Measurements from ENCODE around the gene PRPF18. TPM values are rescaled to one million over a fixed set of nuclear protein-coding genes. Genes with fewer than 3 reads are reported as not detected.
"Not testable (repeated sequence)": the region's sequence is repeated elsewhere in the genome, so short reads cannot be mapped to it uniquely, and the experiment has no call there.

The PRPF18 gene, protein sequence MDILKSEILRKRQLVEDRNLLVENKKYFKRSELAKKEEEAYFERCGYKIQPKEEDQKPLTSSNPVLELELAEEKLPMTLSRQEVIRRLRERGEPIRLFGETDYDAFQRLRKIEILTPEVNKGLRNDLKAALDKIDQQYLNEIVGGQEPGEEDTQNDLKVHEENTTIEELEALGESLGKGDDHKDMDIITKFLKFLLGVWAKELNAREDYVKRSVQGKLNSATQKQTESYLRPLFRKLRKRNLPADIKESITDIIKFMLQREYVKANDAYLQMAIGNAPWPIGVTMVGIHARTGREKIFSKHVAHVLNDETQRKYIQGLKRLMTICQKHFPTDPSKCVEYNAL
- total RNA-seq: 14.0 TPM
- long read RNA-seq, transcript PRPF18-202 (10 exons, 1,717 nt): major isoform, 15 of 16 reads
- long read RNA-seq, partial matches to known transcripts: 1 of 16 reads
- long read RNA-seq, other reads (novel, unspliced or antisense): 0 of 16 reads

DNA sequence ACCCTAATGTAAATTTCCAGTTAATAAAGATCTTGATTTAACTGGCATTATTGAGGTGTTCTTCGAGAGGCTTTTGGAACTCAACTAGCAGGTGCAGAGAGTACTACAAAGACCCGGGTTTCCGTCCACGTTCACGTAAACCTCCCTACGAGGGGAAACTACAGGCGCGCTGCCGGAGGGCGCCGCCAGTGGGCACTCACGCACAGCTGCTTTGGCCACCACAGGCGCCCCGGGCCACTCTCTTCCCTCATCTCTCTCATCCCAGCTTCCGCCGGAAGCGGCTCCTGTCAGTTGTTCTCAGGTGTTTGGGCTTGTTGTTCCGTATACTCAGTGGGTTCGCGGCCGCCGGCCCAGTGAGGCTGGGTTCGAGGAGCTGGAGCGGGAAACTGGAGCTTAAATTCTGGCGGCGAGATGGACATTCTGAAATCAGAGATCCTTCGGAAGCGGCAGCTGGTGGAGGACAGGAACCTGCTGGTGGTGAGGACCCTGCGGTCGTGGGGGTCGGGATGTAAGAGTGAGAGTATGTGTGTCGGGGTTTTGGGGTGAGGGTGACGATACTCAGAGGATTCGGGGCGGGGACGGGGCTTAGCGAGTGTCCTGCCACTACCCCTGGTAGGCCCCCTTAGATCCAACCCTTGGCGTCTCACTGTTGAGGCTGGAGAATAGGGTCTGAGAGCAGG, at the start of gene PRPF18:
Gene PRPF18 (plus strand): TSS at position 290 of the 680 bp plus-strand sequence. CDS start 122 bp downstream, at position 412.
- intact Hi-C loops (cut with DNase I): no loop called here
- peak; percentile 97 for DNase-seq (ENCODE audit: low spot score)

DNA sequence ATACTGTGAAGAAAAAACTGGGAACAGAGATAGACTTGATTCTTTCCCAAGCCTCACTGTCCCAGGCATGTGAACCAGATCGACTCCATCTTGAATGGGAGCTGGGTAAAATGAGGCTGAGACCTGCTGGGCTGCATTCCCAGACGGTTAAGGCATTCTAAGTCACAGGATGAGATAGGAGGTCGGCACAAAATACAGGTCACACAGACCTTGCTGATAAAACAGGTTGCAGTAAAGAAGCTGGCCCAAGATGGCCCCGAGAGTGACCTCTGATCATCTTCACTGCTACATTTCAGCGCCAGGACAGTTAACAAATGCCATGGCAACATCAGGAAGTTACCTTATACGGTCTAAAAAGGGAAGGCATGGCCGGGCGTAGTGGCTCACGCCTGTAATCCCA, 48.8 kb upstream of the PRPF18 start:
- intact Hi-C loops (cut with DNase I); DNase-seq (ENCODE audit: low spot score): not testable (repeated sequence)

DNA sequence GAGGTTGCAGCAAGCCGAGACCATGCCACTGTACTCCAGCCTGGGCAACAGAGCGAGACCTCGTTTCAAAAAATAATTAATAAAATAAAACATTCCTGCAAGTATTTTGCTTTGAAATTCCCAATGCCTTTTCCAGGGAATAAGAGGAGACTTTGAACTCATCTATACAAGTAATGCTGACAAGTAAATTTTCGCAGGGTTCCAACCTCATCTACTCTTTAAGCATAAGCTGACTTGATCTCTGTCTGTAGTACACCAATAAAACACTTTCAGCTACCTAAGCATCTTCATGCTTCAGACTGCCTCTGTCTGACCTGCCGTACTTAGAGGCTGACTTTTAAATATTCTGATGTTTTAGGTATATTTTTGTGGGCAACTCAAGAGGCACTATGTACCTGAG, 44.2 kb upstream of the PRPF18 start:
- intact Hi-C loops (cut with DNase I): no loop called here

DNA sequence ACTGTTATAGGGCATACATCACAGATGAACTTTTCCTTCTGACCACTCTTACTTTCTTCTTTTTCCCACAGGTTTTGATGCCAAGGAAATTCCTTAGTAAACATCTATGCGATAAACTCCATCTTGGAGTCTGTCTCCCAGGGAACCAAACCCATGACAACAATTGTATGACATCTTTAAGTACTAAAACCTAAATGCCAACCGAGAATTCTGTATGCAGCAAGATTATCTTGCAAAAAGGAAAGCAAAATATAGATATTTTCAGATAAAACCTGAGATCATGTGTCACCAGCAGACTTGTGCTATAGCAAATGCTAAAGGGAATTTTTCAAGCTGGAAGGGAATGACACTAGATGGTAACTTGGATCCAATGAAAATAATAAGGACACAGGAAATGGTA, 36.0 kb upstream of the PRPF18 start:
- intact Hi-C loops (cut with DNase I): no loop called here
- no peak for DNase-seq (ENCODE audit: low spot score)

More for the DNA sequence above, 44.2 kb upstream of the PRPF18 start:
- DNase-seq (ENCODE audit: low spot score): no peak

DNA sequence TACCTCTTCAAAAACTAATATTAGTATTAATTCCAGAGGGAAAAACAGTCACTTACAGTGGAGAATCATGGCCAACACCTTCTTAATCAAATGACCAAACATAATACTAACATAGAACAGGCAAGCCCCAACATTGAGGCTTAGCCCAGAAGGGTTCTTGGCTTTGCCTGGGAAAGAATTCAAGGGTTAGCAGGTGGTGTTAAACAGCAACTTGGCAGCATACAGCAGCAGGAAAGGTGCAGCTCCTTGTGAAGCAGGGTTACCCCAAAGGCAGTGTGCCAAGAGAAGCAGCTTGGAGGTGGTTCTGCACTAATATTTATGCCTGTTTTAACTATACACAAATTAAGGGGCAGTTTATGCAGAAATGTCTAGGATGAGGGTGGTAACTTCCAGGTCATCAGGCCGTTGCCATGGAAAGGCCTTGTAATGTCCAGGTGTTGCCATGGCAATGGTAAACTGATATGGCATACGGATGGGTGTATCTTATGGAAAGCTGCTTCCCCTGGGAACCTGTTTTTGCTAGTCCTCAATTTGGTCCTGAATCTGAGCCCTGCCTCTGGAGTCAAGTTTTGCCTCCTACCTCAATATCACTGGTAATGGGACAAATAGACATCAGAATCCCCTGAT, 30.8 kb upstream of the PRPF18 start:
- intact Hi-C loops (cut with DNase I): no loop called here

DNA sequence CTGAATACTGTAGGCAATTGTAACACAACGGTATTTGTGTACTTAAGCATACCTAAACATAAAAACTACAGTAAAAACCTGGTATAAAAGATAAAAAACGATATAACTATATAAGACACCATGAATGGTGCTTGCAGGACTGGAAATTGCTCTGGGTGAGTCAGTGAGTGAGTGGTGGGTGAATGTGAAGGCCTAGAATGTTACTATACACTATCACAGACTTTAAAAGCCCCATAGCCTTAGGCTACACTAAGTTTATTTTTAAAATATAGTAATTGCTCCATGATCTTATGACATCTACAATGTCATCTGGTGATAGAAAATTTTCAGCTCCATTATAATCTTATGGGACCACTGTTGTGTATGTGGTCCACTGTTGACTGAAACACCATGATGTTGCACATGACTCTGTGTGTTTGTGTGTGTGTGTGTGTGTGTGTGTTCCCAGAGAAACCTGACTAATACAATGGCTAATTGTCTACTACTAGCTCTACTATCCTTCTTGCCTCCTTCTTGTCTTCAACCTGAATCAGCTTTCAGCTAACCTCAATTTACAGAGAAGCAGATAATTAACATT, 27.6 kb upstream of the PRPF18 start:
- intact Hi-C loops (cut with DNase I): no loop called here
- no peak for DNase-seq (ENCODE audit: low spot score)

More for the DNA sequence above, 30.8 kb upstream of the PRPF18 start:
- no peak for DNase-seq (ENCODE audit: low spot score)

DNA sequence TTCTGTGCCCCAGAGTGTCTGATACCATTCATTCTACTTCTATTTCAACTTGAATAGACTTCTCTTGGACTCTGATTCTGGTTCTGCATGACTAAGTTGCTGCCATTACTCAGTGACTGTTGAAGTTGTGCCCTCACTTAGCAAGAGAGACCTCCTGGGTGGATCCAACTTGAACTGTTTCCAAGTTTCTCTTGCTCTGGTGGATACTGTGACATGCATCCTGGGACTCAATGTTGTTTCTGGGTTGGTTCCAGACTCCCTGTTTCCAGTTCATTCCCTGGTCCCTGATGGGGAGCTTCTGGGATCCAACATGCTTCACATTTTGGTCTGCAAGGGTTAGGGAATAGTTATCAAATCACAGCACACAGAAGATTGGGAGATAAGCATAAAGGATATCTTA, 26.2 kb upstream of the PRPF18 start:
- DNase-seq (ENCODE audit: low spot score): no peak
- intact Hi-C loops (cut with DNase I): no loop called here

DNA sequence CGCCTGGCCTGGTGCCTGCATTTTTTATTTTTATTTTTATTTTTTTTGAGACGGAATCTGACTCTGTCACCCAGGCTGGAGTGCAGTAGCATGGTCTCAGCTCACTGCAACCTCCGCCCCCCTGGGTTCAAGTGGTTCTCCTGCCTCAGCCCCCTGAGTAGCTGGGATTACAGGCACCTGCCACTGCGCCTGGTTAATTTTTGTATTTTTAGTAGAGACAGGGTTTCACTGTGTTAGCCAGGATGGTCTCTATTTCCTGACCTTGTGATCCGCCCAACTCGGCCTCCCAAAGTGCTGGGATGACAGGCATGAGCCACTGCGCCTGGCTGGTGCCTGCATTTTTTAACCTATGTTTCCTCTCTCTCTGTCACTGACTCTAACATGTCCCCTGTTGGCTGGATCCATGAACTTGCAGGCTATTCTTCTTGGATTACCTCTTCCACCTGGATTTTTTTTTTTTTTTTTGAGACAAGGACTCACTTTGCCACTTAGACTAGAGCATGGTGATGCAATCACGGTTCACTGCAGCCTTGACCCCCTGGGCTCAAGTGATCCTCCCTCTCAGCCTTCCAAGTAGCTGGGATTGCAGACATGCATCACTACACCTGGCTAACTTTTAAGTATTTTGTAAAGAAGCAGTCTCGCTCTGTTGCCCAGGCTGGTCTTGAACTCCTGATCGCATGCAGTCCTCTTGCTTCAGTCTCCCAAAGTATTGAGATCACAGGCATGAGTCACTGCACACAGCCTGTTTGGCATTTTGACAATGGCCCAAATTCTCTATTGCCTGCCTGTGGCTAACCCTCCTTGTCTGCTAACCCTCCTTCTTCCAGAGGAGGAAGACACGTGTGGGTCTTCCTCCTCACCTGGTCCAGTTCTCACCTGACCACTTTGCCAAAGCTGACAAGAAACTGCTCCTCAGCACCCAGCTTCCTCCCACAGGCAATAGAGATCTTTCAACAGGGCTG, 23.0 kb upstream of the PRPF18 start:
- no peak for DNase-seq (ENCODE audit: low spot score)
- intact Hi-C loops (cut with DNase I): no loop called here

DNA sequence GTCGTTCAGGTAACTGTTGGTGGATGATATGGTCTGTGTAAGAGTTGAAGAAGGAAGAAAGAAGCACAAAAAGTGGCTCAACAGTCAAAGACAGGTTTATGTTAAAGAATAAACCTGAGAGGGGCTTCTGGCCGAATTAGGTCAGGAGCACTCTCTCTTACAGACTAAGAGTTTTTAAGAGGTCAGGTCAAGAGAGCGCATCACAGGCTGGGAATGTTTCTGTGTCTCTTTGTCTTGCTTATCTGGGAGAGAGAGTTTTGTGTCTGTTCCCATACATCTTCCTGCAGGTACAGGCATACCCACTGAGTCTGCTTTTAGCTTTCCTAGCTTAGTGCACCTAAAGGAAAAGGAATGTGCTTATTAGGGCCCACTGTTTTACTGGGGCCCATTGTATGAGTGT, 22.2 kb upstream of the PRPF18 start:
- DNase-seq (ENCODE audit: low spot score): no peak
- intact Hi-C loops (cut with DNase I): no loop called here

DNA sequence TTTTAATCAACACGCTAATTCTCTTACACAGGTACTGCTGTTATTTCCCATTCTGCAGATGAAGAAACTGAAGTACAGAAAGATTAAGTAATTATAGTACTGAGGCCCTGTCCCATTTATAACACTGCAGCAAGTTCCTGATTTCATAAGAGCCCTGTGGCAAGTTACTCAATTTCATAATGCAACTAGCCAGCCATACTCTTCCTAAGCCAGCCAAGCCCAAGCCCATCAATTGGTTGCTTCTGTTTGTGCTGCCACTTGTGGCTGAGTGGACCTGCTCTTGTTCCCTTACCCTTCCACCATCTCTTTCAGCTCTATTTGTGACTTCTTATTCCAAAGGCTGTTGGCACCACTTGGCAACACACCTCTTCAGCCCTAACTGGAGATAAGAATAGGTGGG, 19.7 kb upstream of the PRPF18 start:
- no peak for DNase-seq (ENCODE audit: low spot score)
- intact Hi-C loops (cut with DNase I): no loop called here

DNA sequence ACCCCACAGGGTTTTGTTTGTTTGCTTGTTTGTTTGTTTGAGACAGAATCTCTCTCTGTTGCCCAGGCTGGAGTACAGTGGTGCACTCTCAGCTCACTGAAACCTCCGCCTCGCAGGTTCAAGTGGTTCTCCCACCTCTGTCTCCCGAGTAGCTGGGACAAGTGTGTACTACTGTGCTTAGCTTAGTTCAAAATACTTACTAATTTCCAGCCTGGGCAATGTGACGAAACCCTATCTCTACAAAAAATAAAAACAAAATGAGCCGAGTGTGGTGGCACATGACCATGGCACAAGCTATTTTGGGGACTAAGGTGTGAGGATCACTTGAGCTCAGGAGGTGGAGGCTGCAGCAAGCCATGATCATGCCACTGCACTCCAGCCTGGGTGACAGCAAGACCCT, 15.2 kb upstream of the PRPF18 start:
- no peak for DNase-seq (ENCODE audit: low spot score)
- intact Hi-C loops (cut with DNase I): no loop called here

DNA sequence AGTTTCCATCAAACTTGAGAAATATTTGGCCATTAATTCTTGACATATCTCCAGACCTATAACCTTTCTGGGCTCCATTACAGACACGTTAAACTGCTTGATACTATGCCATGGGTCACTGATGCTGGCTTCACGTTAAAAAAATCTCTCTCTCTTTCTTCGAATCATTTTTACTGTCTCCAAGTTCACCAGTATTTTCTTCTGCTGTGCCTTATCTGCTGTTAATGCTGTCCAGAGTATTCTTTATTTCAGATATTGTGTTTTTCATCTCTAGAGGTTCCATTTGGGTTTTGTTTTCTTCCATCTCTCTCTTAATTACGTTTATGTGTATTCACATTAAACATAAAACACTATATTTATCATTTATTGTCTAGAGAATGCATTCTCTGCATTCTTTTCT, 12.8 kb upstream of the PRPF18 start:
- DNase-seq (ENCODE audit: low spot score): no peak
- intact Hi-C loops (cut with DNase I): no loop called here

DNA sequence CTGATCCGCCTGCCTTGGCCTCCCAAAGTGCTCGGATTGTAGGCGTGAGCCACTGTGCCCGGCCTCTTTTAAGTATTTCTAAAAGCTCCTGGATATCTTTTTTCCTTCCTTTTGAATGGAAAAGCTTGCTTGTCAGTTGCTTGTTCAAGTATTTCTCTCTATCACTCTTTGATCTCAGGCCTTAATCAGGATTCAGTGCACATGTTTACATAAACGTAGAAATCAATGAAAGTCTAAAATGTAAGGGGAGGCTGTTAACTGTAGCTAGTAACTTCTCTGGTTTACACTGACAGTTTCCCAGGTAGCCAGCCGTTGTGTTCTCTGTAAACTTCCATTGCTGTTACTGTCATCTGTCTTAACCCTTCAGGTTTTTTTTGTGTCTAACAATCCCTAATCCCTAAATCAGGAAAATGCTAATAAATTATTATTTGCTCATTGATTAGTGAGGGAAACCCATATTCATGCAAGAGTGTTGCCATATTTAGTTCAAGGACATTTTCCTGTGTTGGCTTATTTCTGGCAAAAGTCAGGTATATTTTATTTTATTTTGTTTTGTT, 1.5 kb upstream of the PRPF18 start:
- DNase-seq (ENCODE audit: low spot score): no peak
- intact Hi-C loops (cut with DNase I): no loop called here

DNA sequence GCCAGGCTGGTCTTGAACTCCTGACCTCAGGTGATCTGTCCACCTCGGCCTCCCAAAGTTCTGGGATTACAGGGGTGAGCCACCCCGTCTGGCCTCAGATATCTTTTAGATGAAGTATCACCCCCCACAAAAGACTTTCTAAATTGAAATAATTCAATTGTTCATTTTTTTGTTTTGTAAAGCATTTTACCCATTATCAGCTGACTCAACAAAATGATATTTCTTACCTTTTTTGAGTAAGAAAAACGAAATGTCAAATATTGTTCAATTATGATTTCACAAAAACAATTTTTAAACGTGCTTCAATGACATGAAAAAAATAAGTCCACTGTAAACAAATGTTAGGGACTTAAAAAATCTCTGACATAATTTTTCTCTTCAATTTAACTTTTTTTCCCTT, 822 bp upstream of the PRPF18 start:
- no peak for DNase-seq (ENCODE audit: low spot score)
- intact Hi-C loops (cut with DNase I): no loop called here

DNA sequence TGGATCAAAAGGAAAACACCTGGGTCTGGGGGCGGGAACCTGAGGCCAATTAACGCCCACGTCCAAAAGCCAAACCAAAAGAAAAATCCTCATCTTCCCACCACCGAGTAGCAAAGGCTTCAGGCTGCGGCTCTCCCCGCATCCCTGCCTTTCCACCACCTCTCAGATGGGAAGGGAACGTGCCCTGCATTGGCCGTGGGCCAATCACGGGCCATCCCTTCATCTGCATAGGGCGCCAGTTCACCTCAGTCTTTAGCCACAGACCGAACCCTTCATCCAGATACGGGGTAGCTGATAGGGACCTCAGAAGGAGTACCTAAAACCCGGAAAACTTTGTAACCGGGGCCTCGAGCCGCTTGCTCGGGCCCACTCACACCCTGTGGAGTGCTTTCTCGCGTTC, 626 bp downstream of the PRPF18 start:
- no peak for DNase-seq (ENCODE audit: low spot score)
- intact Hi-C loops (cut with DNase I): no loop called here

DNA sequence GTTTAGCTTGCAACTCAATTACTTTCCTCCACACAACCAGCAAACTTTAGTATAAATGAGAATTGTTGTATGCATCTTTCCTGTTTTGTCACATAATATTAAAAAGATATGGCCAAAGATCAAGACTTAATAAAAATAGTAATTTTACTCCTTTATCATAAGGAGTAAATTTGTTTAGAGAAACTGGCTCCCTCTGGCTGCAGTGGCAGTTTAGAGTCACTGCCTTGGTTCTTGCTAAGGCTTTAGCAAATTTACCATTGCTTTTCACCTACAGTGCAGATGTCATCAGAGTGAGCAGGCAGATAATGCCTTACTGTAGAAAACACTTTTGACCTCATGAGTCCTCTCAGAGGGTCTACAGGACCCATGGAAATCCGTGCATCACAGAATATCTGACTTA, 2.6 kb downstream of the PRPF18 start:
- no peak for DNase-seq (ENCODE audit: low spot score)
- intact Hi-C loops (cut with DNase I): no loop called here

DNA sequence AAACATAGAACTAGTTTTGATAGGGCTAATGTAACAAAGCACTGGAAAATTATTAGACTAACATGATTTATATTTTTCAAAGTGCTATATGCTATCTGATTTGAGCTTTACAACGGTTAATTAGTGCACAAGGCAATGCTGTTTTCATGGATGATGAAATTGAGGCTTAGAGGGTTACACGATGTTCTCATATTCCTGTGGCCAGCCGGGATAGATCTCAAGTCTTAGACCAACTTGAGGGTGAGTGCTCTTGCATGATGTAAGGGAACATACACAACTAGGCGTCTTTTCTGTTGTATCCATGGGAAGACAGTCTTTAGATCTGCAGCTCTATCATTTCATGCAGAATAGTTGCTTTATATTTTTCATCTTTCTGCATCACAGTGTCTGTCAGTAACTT, 4.1 kb downstream of the PRPF18 start:
- intact Hi-C loops (cut with DNase I): no loop called here
- DNase-seq (ENCODE audit: low spot score): no peak

DNA sequence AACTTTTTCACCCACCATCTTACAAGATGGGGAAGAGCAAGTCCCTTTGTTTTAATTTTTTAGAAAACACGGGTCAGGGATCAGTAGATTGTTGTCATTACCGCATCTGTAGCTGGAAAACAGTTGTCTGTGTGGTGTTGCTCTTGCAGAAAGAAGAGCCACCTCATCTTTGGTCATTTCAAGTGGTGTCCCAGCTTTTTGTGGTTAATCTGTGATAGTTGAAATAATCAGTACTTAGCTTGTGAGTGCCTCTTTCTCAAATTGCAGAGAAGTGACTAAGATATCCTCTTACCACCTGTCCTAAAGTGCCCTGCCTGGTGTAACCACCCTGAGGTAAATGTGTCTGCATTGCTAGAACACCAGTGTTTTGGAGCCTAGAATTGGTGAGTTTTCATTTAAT, 5.5 kb downstream of the PRPF18 start:
- DNase-seq (ENCODE audit: low spot score): no peak
- intact Hi-C loops (cut with DNase I): no loop called here

DNA sequence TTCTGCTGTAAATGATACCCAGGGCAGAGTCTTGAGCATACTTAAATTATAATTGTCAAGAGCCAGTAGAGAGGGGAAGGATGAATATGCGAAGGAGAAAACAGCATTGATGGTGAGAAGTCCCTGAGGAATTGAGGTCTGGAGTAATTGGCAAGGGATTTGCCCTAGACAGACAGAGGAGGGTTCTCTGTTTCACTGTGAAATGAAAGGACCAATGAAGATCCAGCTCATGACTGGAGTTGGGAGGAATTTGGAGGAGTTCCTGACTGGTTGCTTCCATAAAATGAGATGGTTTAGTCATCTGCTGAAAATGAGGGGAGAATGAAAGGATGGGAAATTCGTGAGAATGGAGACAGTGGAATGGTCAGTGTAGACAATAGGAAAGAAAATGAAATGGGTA, 6.8 kb downstream of the PRPF18 start:
- intact Hi-C loops (cut with DNase I): no loop called here
- no peak for DNase-seq (ENCODE audit: low spot score)
